ENCODE measurements around the gene ALDH1L1. TPM values are rescaled to one million over a fixed set of nuclear protein-coding genes. Genes with fewer than 3 reads are reported as not detected.

The ALDH1L1 gene
- polyA plus RNA-seq, 2 donors = 3.6 to 5.0 TPM

- no peaks in the 10 kb centered on the region for H3K27me3 ChIP-seq (ENCODE audit: control insufficient read depth in 1 of 2, insufficient read depth in 2 of 2, low read length in 2 of 2)
- H3K4me3 ChIP-seq (ENCODE audit: low read depth in 1 of 2, low read length in 2 of 2) = peak overlapping the region; percentile 51 to 58
- WGBS, 2 donors = 6% methylated on average over 47 of the region's 47 CpGs
- H3K27ac ChIP-seq (ENCODE audit: low read depth in 2 of 2, low read length in 1 of 2) = peak overlapping the region; percentile 71 to 80
- H3K36me3 ChIP-seq (ENCODE audit: control insufficient read depth in 2 of 2, insufficient read depth in 2 of 2, low read length in 1 of 2) = no peaks in the 10 kb centered on the region
- peaks cover 4 to 7% of the 10 kb centered on the region in 2 donors for H3K4me1 ChIP-seq (ENCODE audit: control insufficient read depth in 2 of 2, insufficient read depth in 2 of 2, low read length in 1 of 2)
- H3K9me3 ChIP-seq (ENCODE audit: control insufficient read depth in 2 of 2, insufficient read depth in 1 of 2, low read depth in 1 of 2, low read length in 1 of 2) = no peaks in the 10 kb centered on the region
Measured at GRCh38 chr3:126179825-126180476, 435 bp downstream of the ALDH1L1 start.

GRCh38 chr3:126170073-126170777, 10.2 kb downstream of the ALDH1L1 start:
- 71 to 73% methylated on average over 8 of the region's 8 CpGs for WGBS, 2 donors
- no peaks in the 10 kb centered on the region for H3K36me3 ChIP-seq (ENCODE audit: control insufficient read depth in 2 of 2, insufficient read depth in 2 of 2, low read length in 1 of 2)

GRCh38 chr3:126167566-126167965, 12.8 kb downstream of the ALDH1L1 start:
- no peaks in the 10 kb centered on the region for H3K36me3 ChIP-seq (ENCODE audit: control insufficient read depth in 2 of 2, insufficient read depth in 2 of 2, low read length in 1 of 2)
- H3K9me3 ChIP-seq (ENCODE audit: control insufficient read depth in 2 of 2, insufficient read depth in 1 of 2, low read depth in 1 of 2, low read length in 1 of 2) = no peaks in the 10 kb centered on the region
- no peak overlapping the region for H3K27ac ChIP-seq (ENCODE audit: low read depth in 2 of 2, low read length in 1 of 2)
- no peaks in the 10 kb centered on the region for H3K4me1 ChIP-seq (ENCODE audit: control insufficient read depth in 2 of 2, insufficient read depth in 2 of 2, low read length in 1 of 2)
- 81 to 89% methylated on average over 4 of the region's 4 CpGs for WGBS, 2 donors
- H3K27me3 ChIP-seq (ENCODE audit: control insufficient read depth in 1 of 2, insufficient read depth in 2 of 2, low read length in 2 of 2) = no peaks in the 10 kb centered on the region
- no peak overlapping the region for H3K4me3 ChIP-seq (ENCODE audit: low read depth in 1 of 2, low read length in 2 of 2)

More at GRCh38 chr3:126170073-126170777, 10.2 kb downstream of the ALDH1L1 start:
- no peaks in the 10 kb centered on the region for H3K4me1 ChIP-seq (ENCODE audit: control insufficient read depth in 2 of 2, insufficient read depth in 2 of 2, low read length in 1 of 2)
- H3K27ac ChIP-seq (ENCODE audit: low read depth in 2 of 2, low read length in 1 of 2) = no peak overlapping the region
- H3K4me3 ChIP-seq (ENCODE audit: low read depth in 1 of 2, low read length in 2 of 2) = no peak overlapping the region
- no peaks in the 10 kb centered on the region for H3K9me3 ChIP-seq (ENCODE audit: control insufficient read depth in 2 of 2, insufficient read depth in 1 of 2, low read depth in 1 of 2, low read length in 1 of 2)
- H3K27me3 ChIP-seq (ENCODE audit: control insufficient read depth in 1 of 2, insufficient read depth in 2 of 2, low read length in 2 of 2) = no peaks in the 10 kb centered on the region

GRCh38 chr3:126166009-126166408, 14.4 kb downstream of the ALDH1L1 start:
- 51% methylated on average over 6 of the region's 6 CpGs for whole genome bisulfite sequencing, 2 donors
- Histone ChIP-seq H3K4me1 (ENCODE audit: control insufficient read depth in 2 of 2, insufficient read depth in 2 of 2, low read length in 1 of 2) (no peaks in the 10 kb centered on the region), H3K27ac (ENCODE audit: low read depth in 2 of 2, low read length in 1 of 2) (peak overlapping the region in 1 of 2 donors; percentile 41), H3K36me3 (ENCODE audit: control insufficient read depth in 2 of 2, insufficient read depth in 2 of 2, low read length in 1 of 2) (no peaks in the 10 kb centered on the region), H3K9me3 (ENCODE audit: control insufficient read depth in 2 of 2, insufficient read depth in 1 of 2, low read depth in 1 of 2, low read length in 1 of 2) (no peaks in the 10 kb centered on the region), H3K27me3 (ENCODE audit: control insufficient read depth in 1 of 2, insufficient read depth in 2 of 2, low read length in 2 of 2) (no peaks in the 10 kb centered on the region), H3K4me3 (ENCODE audit: low read depth in 1 of 2, low read length in 2 of 2) (no peak overlapping the region)

- no peak overlapping the region for H3K4me3 ChIP-seq (ENCODE audit: low read depth in 1 of 2, low read length in 2 of 2)
- 86 to 95% methylated on average over 5 of the region's 5 CpGs for WGBS, 2 donors
- no peak overlapping the region for H3K27ac ChIP-seq (ENCODE audit: low read depth in 2 of 2, low read length in 1 of 2)
- peaks cover 0 to 2% of the 10 kb centered on the region in 2 donors for H3K9me3 ChIP-seq (ENCODE audit: control insufficient read depth in 2 of 2, insufficient read depth in 1 of 2, low read depth in 1 of 2, low read length in 1 of 2)
- no peaks in the 10 kb centered on the region for H3K4me1 ChIP-seq (ENCODE audit: control insufficient read depth in 2 of 2, insufficient read depth in 2 of 2, low read length in 1 of 2)
- H3K36me3 ChIP-seq (ENCODE audit: control insufficient read depth in 2 of 2, insufficient read depth in 2 of 2, low read length in 1 of 2) = no peaks in the 10 kb centered on the region
- no peaks in the 10 kb centered on the region for H3K27me3 ChIP-seq (ENCODE audit: control insufficient read depth in 1 of 2, insufficient read depth in 2 of 2, low read length in 2 of 2)
Measured at GRCh38 chr3:126161309-126161708, 19.1 kb downstream of the ALDH1L1 start.

- H3K27me3 ChIP-seq (ENCODE audit: control insufficient read depth in 1 of 2, insufficient read depth in 2 of 2, low read length in 2 of 2) = no peaks in the 10 kb centered on the region
- H3K4me1 ChIP-seq (ENCODE audit: control insufficient read depth in 2 of 2, insufficient read depth in 2 of 2, low read length in 1 of 2) = no peaks in the 10 kb centered on the region
- no peak overlapping the region for H3K4me3 ChIP-seq (ENCODE audit: low read depth in 1 of 2, low read length in 2 of 2)
- peaks cover 0 to 2% of the 10 kb centered on the region in 2 donors for H3K9me3 ChIP-seq (ENCODE audit: control insufficient read depth in 2 of 2, insufficient read depth in 1 of 2, low read depth in 1 of 2, low read length in 1 of 2)
- H3K27ac ChIP-seq (ENCODE audit: low read depth in 2 of 2, low read length in 1 of 2) = no peak overlapping the region
- 88 to 92% methylated on average over 10 of the region's 10 CpGs for WGBS, 2 donors
- no peaks in the 10 kb centered on the region for H3K36me3 ChIP-seq (ENCODE audit: control insufficient read depth in 2 of 2, insufficient read depth in 2 of 2, low read length in 1 of 2)
Measured at GRCh38 chr3:126160243-126161210, 19.9 kb downstream of the ALDH1L1 start.

- Histone ChIP-seq H3K9me3 (ENCODE audit: control insufficient read depth in 2 of 2, insufficient read depth in 1 of 2, low read depth in 1 of 2, low read length in 1 of 2) (peaks cover 0 to 2% of the 10 kb centered on the region in 2 donors), H3K36me3 (ENCODE audit: control insufficient read depth in 2 of 2, insufficient read depth in 2 of 2, low read length in 1 of 2) (no peaks in the 10 kb centered on the region), H3K27ac (ENCODE audit: low read depth in 2 of 2, low read length in 1 of 2) (no peak overlapping the region), H3K27me3 (ENCODE audit: control insufficient read depth in 1 of 2, insufficient read depth in 2 of 2, low read length in 2 of 2) (no peaks in the 10 kb centered on the region), H3K4me3 (ENCODE audit: low read depth in 1 of 2, low read length in 2 of 2) (no peak overlapping the region), H3K4me1 (ENCODE audit: control insufficient read depth in 2 of 2, insufficient read depth in 2 of 2, low read length in 1 of 2) (no peaks in the 10 kb centered on the region)
- 88 to 94% methylated on average over 1 of the region's 1 CpG for WGBS, 2 donors
Measured at GRCh38 chr3:126159476-126159875, 20.9 kb downstream of the ALDH1L1 start.

- Histone ChIP-seq H3K4me1 (ENCODE audit: control insufficient read depth in 2 of 2, insufficient read depth in 2 of 2, low read length in 1 of 2) (no peaks in the 10 kb centered on the region), H3K4me3 (ENCODE audit: low read depth in 1 of 2, low read length in 2 of 2) (no peak overlapping the region), H3K27ac (ENCODE audit: low read depth in 2 of 2, low read length in 1 of 2) (no peak overlapping the region), H3K9me3 (ENCODE audit: control insufficient read depth in 2 of 2, insufficient read depth in 1 of 2, low read depth in 1 of 2, low read length in 1 of 2) (peaks cover 0 to 2% of the 10 kb centered on the region in 2 donors), H3K27me3 (ENCODE audit: control insufficient read depth in 1 of 2, insufficient read depth in 2 of 2, low read length in 2 of 2) (no peaks in the 10 kb centered on the region), H3K36me3 (ENCODE audit: control insufficient read depth in 2 of 2, insufficient read depth in 2 of 2, low read length in 1 of 2) (no peaks in the 10 kb centered on the region)
- WGBS, 2 donors = 78 to 82% methylated on average over 7 of the region's 7 CpGs
Measured at GRCh38 chr3:126158912-126159454, 21.4 kb downstream of the ALDH1L1 start.
